Skeletal muscle tissue (tissue), 4 donors: ENCODE data around the gene DCXR. TPM values are rescaled to one million over a fixed set of nuclear protein-coding genes. Genes with fewer than 3 reads are reported as not detected.

ENCODE experiments used
- H3K27ac ChIP-seq: one replicate; pipeline ENCODE4 v1.7.0; 2013; ENCODE audit warnings: mild to moderate bottlenecking, low read depth, low read length, inconsistent platforms
- H3K27me3 ChIP-seq, 3 donors: one replicate each; pipeline ENCODE4 v1.7.0; 2013; ENCODE audit warnings: low read length in 3 of 3; ENCODE audit not compliant: control insufficient read depth in 3 of 3, insufficient read depth in 3 of 3
- H3K36me3 ChIP-seq, 3 donors: one replicate each; pipeline ENCODE4 v1.7.0; 2013; ENCODE audit warnings: low read length in 3 of 3; ENCODE audit not compliant: control insufficient read depth in 3 of 3, insufficient read depth in 3 of 3
- H3K4me1 ChIP-seq, 3 donors: one replicate each; pipeline ENCODE4 v1.7.0; 2013; ENCODE audit warnings: low read length in 3 of 3, mild to moderate bottlenecking in 3 of 3; ENCODE audit not compliant: control insufficient read depth in 3 of 3, insufficient read depth in 3 of 3
- H3K4me3 ChIP-seq, 3 donors: one replicate each; pipeline ENCODE4 v1.7.0; 2013; ENCODE audit warnings: low read length in 3 of 3
- H3K9ac ChIP-seq, 3 donors: one replicate each; pipeline ENCODE4 v1.7.0; 2013; ENCODE audit warnings: low read length in 3 of 3, mild to moderate bottlenecking in 3 of 3, moderate library complexity in 2 of 3, low read depth in 1 of 3
- H3K9me3 ChIP-seq, 3 donors: one replicate each; pipeline ENCODE4 v1.7.0; 2013; ENCODE audit warnings: low read length in 3 of 3; ENCODE audit not compliant: control insufficient read depth in 3 of 3
- total RNA-seq: library from RNA; depleted of rRNA; stranded (reverse); fragments of >200 nt; gene quantifications from one replicate; pipeline ENCODE4 v1.2.3, GENCODE V29; 2014
- donor health status: Osteomylitis.

Gene DCXR
- total RNA-seq, 1 donor from 2014 or later = 20.4 TPM

GRCh38 chr17:82018152-82018988 lies 19.1 kb downstream of the DCXR start:
- Histone ChIP-seq H3K9me3 (no peaks in the 10 kb centered on the region), H3K36me3 (no peaks in the 10 kb centered on the region), H3K4me3 (peak overlapping the region in 1 of 3 donors; percentile 2), H3K9ac (peak overlapping the region in 2 of 3 donors; percentile 20 to 54), H3K27ac (peak overlapping the region; percentile 40), H3K27me3 (no peaks in the 10 kb centered on the region), H3K4me1 (peaks cover 38 to 51% (median 50%) of the 10 kb centered on the region in 3 donors)

- peak overlapping the region in 1 of 3 donors; percentile 54 for H3K9ac ChIP-seq
- peak overlapping the region; percentile 40 for H3K27ac ChIP-seq
- no peak overlapping the region for H3K4me3 ChIP-seq
- H3K9me3 ChIP-seq = no peaks in the 10 kb centered on the region
- H3K4me1 ChIP-seq = peaks cover 38 to 50% (median 49%) of the 10 kb centered on the region in 3 donors
- no peaks in the 10 kb centered on the region for H3K36me3 ChIP-seq
- H3K27me3 ChIP-seq = no peaks in the 10 kb centered on the region
These were observed 19.8 kb downstream of the DCXR start for GRCh38 chr17:82017612-82018151.

- H3K27ac ChIP-seq = no peak overlapping the region
- peak overlapping the region in 1 of 3 donors; percentile 40 for H3K9ac ChIP-seq
- no peaks in the 10 kb centered on the region for H3K9me3 ChIP-seq
- no peak overlapping the region for H3K4me3 ChIP-seq
- peaks cover 34 to 45% (median 44%) of the 10 kb centered on the region in 3 donors for H3K4me1 ChIP-seq
- H3K36me3 ChIP-seq = peaks cover 0 to 2% (median 0%) of the 10 kb centered on the region in 3 donors
- no peaks in the 10 kb centered on the region for H3K27me3 ChIP-seq
These were observed 20.5 kb downstream of the DCXR start for GRCh38 chr17:82016875-82017459.

- no peaks in the 10 kb centered on the region for H3K27me3 ChIP-seq
- H3K9ac ChIP-seq = no peak overlapping the region
- no peak overlapping the region for H3K27ac ChIP-seq
These were observed 21.2 kb downstream of the DCXR start for GRCh38 chr17:82016061-82016874.

GRCh38 chr17:82015311-82015971 lies 22.1 kb downstream of the DCXR start:
- no peaks in the 10 kb centered on the region for H3K27me3 ChIP-seq
- H3K4me1 ChIP-seq = peaks cover 25 to 33% (median 33%) of the 10 kb centered on the region in 3 donors
- no peak overlapping the region for H3K4me3 ChIP-seq
- no peak overlapping the region for H3K9ac ChIP-seq
- no peak overlapping the region for H3K27ac ChIP-seq
- no peaks in the 10 kb centered on the region for H3K9me3 ChIP-seq
- H3K36me3 ChIP-seq = peaks cover 0 to 3% (median 0%) of the 10 kb centered on the region in 3 donors

More at GRCh38 chr17:82016061-82016874, 21.2 kb downstream of the DCXR start:
- Histone ChIP-seq H3K36me3 (peaks cover 0 to 3% (median 0%) of the 10 kb centered on the region in 3 donors), H3K4me3 (no peak overlapping the region), H3K4me1 (peaks cover 27 to 38% (median 37%) of the 10 kb centered on the region in 3 donors), H3K9me3 (no peaks in the 10 kb centered on the region)

- H3K9me3 ChIP-seq = no peaks in the 10 kb centered on the region
- H3K27ac ChIP-seq = no peak overlapping the region
- no peak overlapping the region for H3K4me3 ChIP-seq
- no peak overlapping the region for H3K9ac ChIP-seq
- peaks cover 0 to 3% (median 0%) of the 10 kb centered on the region in 3 donors for H3K36me3 ChIP-seq
- H3K27me3 ChIP-seq = no peaks in the 10 kb centered on the region
- H3K4me1 ChIP-seq = peaks cover 23 to 28% (median 28%) of the 10 kb centered on the region in 3 donors
These were observed 22.6 kb downstream of the DCXR start for GRCh38 chr17:82014971-82015310.

GRCh38 chr17:82014432-82014831 lies 23.1 kb downstream of the DCXR start:
- Histone ChIP-seq H3K9ac (no peak overlapping the region), H3K4me3 (no peak overlapping the region), H3K4me1 (peaks cover 19 to 23% (median 23%) of the 10 kb centered on the region in 3 donors), H3K27me3 (no peaks in the 10 kb centered on the region), H3K9me3 (no peaks in the 10 kb centered on the region), H3K36me3 (peaks cover 0 to 3% (median 0%) of the 10 kb centered on the region in 3 donors), H3K27ac (no peak overlapping the region)

- H3K9me3 ChIP-seq = no peaks in the 10 kb centered on the region
These were observed 23.6 kb downstream of the DCXR start for GRCh38 chr17:82013772-82014321.

GRCh38 chr17:82013341-82013740 lies 24.2 kb downstream of the DCXR start:
- Histone ChIP-seq H3K36me3 (peaks cover 0 to 3% (median 0%) of the 10 kb centered on the region in 3 donors), H3K9me3 (no peaks in the 10 kb centered on the region), H3K9ac (no peak overlapping the region), H3K27ac (no peak overlapping the region), H3K27me3 (no peaks in the 10 kb centered on the region), H3K4me1 (peaks cover 8 to 12% (median 12%) of the 10 kb centered on the region in 3 donors), H3K4me3 (no peak overlapping the region)

More at GRCh38 chr17:82013772-82014321, 23.6 kb downstream of the DCXR start:
- H3K27me3 ChIP-seq = no peaks in the 10 kb centered on the region
- peaks cover 0 to 3% (median 0%) of the 10 kb centered on the region in 3 donors for H3K36me3 ChIP-seq
- no peak overlapping the region for H3K4me3 ChIP-seq
- H3K27ac ChIP-seq = no peak overlapping the region
- H3K9ac ChIP-seq = peak overlapping the region in 1 of 3 donors; percentile 3
- H3K4me1 ChIP-seq = peaks cover 13 to 17% (median 17%) of the 10 kb centered on the region in 3 donors
